ENCODE data around the gene DCTN2.
"Not testable (repeated sequence)": the region's sequence is repeated elsewhere in the genome, so short reads cannot be mapped to it uniquely, and the experiment has no call there.

The DCTN2 gene

GRCh38 chr12:57576613-57577160 is 29.7 kb upstream of the DCTN2 start:
- no peak for DNase-seq (ENCODE audit: low spot score)

- no peak for DNase-seq (ENCODE audit: low spot score)
These were observed 29.0 kb upstream of the DCTN2 start for GRCh38 chr12:57575771-57576612.

GRCh38 chr12:57574795-57575194 is 27.8 kb upstream of the DCTN2 start:
- DNase-seq (ENCODE audit: low spot score) = no peak

GRCh38 chr12:57571926-57572762 is 25.2 kb upstream of the DCTN2 start:
- no peak for DNase-seq (ENCODE audit: low spot score)

- not testable (repeated sequence) for DNase-seq (ENCODE audit: low spot score)
These were observed 23.4 kb upstream of the DCTN2 start for GRCh38 chr12:57570438-57570837.

- no peak for DNase-seq (ENCODE audit: low spot score)
These were observed 22.9 kb upstream of the DCTN2 start for GRCh38 chr12:57569858-57570257.

- no peak for DNase-seq (ENCODE audit: low spot score)
These were observed 21.8 kb upstream of the DCTN2 start for GRCh38 chr12:57568838-57569237.

- DNase-seq (ENCODE audit: low spot score) = no peak
These were observed 17.3 kb upstream of the DCTN2 start for GRCh38 chr12:57564178-57564740.

- DNase-seq (ENCODE audit: low spot score) = no peak
These were observed 16.4 kb upstream of the DCTN2 start for GRCh38 chr12:57563358-57563757.

- not testable (repeated sequence) for DNase-seq (ENCODE audit: low spot score)
These were observed 14.1 kb upstream of the DCTN2 start for GRCh38 chr12:57561117-57561516.

GRCh38 chr12:57560516-57560915 is 13.5 kb upstream of the DCTN2 start:
- DNase-seq (ENCODE audit: low spot score) = no peak

GRCh38 chr12:57558864-57559263 is 11.9 kb upstream of the DCTN2 start:
- no peak for DNase-seq (ENCODE audit: low spot score)

GRCh38 chr12:57554897-57555296 is 7.9 kb upstream of the DCTN2 start:
- no peak for DNase-seq (ENCODE audit: low spot score)

- DNase-seq (ENCODE audit: low spot score) = no peak
These were observed 7.5 kb upstream of the DCTN2 start for GRCh38 chr12:57554453-57554852.

GRCh38 chr12:57553343-57554202 is 6.6 kb upstream of the DCTN2 start:
- no peak for DNase-seq (ENCODE audit: low spot score)

GRCh38 chr12:57552835-57553313 is 5.9 kb upstream of the DCTN2 start:
- DNase-seq (ENCODE audit: low spot score) = no peak

- DNase-seq (ENCODE audit: low spot score) = no peak
These were observed 5.3 kb upstream of the DCTN2 start for GRCh38 chr12:57552306-57552651.

GRCh38 chr12:57551637-57552305 is 4.8 kb upstream of the DCTN2 start:
- no peak for DNase-seq (ENCODE audit: low spot score)

GRCh38 chr12:57550641-57551549 is 3.9 kb upstream of the DCTN2 start:
- DNase-seq (ENCODE audit: low spot score) = no peak
